GM18498 (cell line): Measurements from ENCODE around the gene DAB2IP.

ENCODE experiments used
- ATAC-seq: cut with Tn5 transposase; IDR thresholded peaks from one replicate; pipeline ENCODE4 v1.9.1; 2021; ENCODE audit warnings: mild to moderate bottlenecking, moderate library complexity; ENCODE audit not compliant: unreplicated experiment

Gene DAB2IP

DNA sequence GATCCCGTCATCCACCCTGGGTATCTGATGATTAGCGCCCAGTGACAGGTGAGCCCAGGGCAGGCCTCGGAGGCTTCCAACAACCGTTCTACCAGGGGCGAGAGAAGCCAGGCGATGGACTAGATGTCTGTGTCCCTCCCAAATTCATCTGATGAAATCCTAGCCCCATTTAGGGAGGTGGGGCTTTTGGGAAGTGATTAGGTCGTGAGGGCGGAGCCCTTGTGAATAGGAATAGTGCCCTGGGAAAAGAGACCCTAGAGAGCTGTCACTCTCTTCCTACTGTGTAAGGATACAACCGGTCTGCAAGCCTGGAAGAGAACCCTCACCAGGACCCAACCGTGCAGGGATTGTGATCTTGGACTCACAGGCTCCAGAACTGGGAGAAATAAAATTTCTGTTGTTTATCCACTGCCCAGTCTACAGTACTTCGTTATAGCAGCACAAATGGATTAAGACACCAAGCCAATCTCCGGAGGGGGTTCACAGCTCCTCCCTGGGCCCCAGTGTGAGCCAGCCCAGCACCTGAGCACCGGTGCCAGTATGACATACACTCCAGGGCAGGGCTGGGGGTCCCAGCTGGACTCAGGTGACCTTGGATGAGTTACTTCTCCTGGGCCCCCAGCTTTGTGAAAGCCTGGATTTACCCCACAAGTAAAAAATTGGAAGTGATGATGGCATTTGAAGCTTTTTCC, 162.2 kb downstream of the DAB2IP start:
- no peak for ATAC-seq

DNA sequence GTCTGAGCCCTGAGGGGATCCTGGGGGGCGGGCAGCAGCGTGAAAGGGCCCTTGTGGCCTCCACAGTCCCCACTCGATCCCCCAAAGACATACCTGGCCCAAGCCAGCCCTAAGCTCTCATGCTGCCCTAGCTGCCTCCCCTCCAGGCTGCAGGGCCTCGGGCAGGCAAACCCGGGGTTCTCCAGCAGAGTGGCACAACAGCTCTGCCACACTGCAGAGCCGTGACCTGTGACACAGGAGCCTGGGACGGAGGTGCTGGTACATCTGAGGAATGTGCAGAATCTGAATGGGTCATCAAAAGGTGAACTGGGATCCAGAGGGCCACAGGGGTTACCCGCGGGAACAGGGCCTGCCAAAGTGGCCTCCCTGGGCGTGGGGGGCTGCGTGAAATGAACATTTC, 163.2 kb downstream of the DAB2IP start:
- no peak for ATAC-seq

DNA sequence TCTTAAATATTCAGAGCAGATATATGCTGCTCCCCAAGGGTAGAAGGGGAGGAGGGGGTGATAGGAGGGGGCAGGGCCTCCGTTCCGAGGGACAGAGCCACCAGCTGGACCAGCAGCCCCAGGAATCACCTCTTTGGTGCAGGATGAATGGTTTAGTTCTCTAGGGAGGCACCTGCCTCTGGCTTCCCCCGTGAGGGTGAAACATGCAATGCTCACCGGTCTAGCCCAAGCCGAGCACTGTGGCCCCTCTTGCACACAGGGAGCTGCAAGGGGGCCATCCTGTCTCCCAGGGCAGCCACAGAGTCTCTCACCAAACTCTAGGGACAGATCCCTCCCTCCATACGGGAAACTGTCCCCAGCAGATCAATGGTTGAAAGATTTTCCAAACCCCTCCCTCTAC, 163.7 kb downstream of the DAB2IP start:
- no peak for ATAC-seq

DNA sequence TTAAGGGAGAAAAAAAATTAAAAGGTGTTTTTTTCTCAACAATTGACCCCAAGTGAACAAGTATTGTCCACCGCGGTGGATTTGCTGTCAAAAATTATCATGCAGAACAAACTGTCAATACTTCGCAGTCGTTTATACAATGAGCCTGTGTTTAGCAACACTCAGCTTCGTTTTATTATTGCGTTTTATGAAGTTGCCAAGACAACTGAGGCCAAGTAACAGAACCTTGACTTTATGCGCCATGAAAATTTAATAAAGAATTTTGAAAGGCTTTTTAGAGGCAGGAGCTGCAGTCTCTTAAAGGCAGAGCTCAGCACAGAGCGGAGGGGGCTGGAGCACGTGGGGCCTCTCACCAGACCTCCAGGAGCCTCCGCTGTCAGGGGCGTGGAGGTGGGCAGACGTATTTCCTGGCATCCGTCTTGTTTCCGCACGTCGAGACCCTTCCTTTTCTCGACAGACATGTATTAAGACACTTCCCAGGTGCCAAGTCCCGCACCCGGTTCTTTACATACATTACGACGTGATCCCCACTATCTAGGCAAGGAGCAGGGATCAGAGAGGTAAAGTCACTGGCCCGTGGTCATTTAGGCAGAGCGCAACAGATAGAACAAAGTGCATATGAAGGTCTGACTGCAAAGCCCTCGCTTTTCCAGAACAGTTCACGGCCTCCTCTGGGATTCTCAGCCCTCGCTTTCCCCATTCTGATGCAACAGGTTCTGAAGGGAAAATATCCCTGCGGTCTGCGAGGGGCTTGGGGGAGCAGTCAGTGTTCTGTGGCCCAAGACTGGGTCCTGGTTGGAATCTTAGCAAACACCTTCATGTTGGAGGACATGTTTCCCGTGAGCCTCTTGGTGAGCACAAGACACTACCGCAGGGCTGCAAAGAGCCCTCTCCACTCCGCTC, 164.4 kb downstream of the DAB2IP start:
- no peak for ATAC-seq

DNA sequence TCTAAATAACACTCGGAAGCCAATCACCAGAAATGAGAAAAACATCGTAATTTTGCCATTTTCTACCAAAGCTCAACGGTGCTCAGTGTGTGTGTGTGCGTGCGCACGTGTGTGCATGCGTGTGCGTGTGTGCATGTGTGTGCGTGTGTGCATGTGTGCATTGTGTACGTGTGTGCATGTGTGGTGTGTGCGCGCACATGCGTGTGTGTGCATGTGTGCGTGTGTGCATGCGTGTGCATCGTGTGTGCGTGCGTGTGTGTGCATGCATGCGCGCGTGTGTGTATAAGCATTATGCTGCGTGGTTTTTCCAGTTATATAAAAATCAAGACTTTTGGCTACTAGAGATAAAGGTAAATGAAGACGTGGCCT, 165.0 kb downstream of the DAB2IP start:
- ATAC-seq: no peak

DNA sequence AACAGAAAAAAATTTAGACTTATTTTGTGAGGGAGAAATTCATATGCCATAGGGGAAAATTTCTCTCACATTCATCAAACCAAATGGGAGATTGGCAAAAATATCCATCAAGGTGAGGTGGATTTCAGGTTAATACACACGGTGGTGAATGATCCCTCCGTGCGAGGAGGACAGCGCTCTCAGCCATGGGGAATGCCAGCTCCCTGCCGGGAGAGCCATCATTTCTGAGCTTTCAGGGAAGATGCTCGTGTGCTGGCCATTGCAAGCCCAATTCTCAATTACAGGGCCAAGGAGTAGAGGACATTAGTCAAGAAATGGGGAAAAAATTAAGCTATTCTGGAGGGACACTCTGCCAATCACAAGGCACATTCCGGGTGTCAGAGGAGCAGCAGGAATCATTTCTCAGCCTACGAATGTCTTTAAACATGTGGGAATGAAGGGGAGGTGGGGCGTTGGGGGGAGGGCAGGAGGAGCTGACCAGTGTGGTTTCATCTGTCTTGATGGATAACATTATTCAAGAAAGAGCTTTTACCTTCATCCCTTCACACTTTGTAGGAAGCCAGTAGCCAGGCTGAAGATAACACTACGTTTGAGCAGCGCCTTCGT, 165.5 kb downstream of the DAB2IP start:
- ATAC-seq: no peak

DNA sequence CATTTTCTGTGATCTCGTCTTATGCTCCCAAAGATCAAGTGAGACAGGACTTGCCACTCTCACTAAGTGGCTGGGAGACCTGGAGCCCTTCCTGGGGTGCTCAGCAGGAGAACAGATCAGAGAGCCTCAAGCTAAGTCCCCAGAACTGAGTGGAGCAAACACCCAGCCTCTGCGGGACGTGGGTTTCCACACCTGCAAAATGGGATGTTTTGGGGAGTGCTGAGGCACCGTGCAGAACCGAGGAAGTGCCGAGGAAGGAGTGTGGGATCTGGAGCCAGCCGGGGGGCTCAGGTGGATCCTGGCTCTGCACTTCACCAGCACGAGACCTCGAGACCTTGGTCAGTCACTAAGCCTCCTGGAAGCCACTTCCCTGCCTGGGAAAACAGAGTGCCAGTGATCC, 166.0 kb downstream of the DAB2IP start:
- no peak for ATAC-seq

DNA sequence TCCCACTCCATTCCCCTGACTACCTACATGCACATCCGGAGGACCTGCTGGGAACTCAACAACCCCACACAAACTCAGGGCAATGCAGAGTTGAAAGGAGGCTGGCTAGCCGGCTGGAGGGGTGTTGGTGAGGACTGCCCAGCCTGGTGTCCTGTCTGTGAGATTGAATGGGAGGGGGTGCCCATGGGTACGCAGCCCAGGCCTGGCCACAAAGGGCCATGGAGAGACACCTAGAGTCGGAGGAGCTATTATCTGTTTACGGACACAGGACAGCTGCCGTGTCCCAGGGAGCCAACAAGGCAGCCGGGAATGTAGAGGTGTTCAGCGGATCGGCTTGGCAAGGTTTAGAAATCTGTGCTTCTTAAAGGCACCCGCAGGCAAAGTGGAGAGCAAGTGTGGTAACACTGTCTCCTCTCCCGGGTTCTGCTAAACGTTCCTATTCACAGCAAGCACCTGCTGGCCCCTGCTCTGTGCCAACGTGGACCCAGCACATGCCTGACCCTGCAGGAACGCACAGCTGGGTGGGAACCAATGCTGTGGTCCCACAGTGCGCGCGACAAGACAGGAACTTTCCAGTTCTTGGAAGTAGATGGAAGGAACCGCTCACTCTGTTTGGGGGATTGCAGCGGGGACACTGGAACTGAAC, 166.7 kb downstream of the DAB2IP start:
- ATAC-seq: no peak

DNA sequence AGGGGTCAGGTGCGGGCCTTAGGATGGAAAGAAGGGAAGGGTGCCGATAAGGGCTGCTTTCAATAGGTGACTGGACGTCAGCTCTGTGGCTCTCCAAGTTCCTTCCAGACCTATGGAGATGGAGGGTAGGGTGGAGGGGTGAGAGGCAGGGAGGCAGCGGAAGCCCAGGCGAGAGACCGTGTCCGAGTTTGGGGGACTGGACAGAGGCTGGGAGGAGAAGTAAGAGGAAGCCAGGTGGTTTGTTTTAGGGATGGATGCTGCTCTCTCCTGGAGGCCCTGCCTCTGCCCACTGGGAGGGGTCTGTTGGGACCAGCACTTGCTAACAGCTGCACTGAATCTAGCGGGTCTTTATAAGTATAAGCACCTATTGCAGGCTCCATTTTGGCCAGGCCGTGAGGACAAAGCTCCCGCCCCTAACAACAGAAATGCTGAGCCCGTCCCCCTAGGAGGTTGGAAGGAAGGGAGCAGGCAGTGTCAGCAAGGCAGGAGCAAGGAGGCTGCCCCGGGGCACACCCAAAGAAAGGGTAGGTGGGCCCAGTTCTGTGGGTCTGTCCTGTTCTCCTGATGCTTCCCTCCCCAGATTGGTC, 167.5 kb downstream of the DAB2IP start:
- ATAC-seq: no peak

DNA sequence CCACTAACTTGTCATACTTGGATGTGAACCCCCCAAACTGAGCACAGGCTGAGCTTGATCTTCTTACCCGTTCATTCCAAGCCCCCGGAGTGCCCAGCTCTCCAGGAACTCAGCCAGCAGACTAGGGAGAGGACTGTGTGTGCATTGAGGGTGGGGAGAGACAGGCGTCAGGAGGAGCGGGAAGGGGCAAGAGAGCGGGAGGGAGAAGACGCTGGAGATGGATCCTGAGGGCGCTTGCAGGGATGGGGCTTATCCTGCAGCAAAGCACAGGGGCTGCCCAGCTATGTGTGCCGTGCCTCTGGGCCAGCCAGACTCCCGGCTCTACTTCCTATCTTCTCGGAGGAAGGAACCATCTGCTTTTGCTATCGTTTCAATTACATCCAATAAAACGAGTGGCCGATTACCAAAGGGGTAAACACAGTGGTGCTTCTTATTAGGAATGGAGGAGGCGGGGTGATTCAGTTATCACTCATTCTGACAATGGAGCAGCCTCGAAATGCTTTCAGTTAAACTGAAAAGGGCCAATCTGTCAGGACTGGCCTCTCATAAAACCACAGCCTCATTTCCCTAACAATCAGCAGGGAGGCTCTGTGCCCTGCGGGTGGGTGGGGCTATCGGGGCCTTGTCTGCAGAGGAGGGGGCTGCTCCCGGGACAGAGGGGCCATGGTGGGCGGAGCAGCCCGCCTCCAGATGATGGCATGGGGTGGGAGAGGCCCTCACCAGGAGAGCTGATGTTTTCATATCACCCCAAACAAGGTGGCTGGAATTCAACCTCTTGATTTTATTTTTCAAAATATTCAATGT, 168.2 kb downstream of the DAB2IP start:
- no peak for ATAC-seq

DNA sequence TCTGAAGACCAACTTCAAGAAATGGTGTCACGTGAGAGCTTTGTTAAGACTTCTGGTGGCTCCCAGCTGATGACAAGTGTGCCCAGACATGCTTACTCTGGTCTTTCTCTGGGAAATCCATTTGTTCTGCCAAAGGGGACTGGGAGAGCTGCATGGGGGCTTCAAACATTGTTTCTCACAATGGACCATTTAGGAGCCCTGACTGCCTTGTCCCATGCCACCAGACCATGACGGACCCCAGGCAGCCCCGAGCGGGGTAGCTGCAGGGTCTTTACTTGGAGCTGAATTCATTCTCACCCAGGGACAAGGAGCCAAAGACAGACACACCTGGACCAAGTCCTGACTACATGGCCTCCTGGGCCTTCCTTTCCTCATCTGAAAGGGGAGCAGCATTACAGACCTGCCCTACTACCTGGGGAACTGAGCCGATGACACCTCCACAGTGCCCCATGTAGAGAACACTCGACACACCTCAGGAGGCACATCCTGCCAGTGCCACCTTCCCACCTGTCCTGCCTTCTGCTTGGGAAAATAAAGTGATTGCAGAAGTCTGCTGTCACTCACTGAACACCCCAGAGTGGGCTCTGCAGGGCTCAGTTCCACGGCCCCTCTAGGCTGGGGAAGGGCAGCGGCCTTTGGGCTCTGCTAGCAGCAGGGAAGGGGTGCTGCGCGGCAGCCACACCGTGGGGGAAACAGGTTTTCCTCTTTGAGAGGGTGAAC, 169.0 kb downstream of the DAB2IP start:
- ATAC-seq: no peak

DNA sequence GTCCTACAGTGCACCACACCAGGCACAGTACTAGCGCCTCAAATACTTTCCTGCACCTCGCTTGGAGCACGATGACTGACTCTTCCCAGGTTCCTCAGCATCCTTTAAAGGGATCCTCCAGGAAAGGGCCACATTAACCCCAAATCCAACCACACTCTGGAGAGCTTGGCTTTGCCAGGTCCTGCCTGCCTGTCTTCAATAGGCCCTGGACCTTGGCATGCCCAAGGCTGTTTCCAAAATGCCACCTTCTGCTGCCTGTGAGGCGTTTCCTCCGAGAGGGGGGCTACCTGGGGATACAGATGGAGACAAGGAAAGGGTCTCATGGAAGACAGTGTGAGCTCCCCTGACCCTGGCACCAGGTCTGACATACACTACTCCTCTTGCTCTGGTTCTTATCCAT, 169.9 kb downstream of the DAB2IP start:
- no peak for ATAC-seq

DNA sequence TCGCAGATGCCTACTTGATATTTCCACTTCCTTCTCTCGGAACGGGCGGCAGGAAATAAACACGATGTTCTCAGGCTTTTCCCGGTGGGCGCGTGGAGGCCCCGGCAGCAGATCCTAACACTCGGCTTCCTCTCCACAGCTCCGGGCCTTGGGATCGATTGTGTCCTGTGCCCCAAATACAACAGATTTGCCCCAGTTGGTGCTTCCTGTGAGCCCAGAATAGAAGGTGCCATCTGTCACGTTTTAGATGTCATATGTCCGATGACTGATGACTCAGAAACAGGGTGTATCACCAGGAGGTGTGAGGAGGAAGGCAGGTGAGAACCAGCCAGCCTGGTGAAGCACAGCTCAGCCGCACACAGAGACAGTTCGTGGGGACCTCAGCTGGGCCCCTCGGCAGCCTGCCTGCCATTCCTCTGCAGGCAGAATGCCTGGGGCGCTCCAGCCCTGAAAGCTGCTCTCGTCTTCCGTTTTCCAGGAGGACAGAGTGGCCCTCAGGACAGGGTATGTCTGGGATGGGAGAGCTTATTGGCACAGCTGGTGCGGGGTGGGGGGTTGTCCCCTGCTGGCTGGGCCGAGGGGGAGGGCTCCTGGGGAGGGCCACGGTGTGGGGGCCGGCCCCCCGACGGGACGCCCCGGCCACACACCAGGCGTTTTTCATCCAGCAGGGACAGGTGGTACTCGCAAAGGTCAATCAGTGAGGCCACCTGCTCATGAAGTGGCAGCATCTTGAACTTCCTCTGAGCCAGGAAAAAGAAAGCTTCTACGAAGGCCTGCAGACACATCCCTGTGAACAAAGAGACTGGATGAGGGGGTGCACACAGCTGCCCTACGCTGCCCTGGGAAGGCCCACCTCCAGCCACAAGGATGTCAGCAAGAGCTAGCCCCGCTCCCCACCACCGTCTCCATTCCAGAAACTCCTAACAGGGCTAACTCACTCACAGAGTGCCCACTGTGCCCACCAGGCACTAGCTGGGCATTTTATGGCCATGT, 171.0 kb downstream of the DAB2IP start:
- ATAC-seq: no peak

DNA sequence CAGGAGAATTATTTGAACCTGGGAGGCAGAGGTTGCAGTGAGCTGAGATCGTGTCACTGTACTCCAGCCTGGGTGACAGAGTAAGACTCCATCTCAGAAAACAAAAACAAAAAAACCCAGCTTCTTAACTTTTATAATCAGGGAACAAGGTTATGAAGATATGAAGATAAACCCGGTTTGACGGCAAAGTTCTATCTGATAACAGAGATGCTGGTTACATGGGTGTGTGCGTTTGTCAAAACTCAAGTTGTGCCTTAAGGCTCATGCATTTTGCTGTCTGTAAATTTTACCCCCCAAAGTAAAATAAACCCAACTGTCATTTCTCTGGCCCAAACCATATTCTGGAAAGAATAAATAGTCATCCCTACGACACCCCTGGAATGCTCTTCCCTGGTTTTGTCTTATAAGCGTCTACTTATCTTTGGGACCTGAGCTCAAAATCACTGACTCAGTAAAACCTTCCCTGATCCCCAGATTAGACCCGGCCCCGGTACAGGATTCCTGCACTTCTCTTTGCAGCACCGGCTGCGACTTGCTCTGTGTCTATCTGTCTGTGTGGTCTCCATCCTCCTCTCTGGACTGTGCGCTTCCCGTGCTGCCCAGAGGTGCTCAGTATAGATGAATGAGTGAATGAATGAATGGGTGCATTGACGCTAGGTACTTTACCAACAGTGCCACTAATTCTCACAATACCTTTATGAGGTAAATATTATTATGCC, 172.2 kb downstream of the DAB2IP start:
- no peak for ATAC-seq

DNA sequence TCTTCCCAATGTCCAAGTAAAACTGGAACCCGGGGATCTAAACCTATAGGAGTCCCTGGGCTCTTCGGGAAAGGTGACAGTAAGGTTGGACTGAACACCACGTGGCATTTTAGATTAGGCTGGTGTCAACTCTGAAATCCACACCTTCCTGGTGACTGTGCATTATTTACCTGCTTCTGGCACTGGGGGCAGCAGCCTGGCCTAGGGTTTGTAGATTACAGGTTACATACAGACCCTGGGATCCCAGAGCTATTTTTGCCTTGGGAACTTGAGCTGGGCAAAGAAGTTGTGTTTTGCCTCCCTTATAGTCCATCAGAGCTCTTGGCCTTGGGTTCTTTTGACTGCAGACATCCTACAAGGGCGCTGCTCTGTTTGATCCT, 173.2 kb downstream of the DAB2IP start:
- no peak for ATAC-seq

DNA sequence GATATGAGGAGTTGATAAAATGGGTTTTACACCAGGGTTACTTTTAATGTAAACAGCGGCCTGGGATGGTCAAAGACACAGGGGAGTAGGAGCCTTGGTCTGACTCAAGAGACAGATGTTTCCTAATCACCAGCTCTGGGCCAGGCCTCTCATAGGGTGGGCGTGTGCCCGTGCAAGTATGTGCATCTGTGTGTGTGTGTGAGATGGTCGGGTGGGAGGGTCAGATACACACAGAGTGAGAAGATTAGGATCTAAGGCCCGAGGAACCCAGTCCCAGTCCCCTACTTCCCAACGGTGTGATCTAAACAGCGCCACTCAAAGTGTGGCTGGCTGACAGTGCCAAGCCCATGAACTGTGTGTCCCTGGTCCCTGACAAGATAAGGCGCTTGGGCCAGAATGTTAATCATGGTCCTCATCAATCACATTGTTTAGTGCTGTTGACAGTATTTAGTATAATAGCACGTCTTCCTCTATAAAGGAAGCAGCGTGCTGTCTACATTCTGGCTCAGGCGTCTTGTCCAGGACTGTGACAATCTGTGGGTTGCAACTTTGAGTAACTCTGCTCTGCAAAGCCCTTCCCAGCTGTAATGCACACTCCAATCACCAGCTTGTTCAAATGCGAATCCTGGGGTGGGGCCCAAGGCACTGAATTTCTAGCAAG, 173.7 kb downstream of the DAB2IP start:
- no peak for ATAC-seq

DNA sequence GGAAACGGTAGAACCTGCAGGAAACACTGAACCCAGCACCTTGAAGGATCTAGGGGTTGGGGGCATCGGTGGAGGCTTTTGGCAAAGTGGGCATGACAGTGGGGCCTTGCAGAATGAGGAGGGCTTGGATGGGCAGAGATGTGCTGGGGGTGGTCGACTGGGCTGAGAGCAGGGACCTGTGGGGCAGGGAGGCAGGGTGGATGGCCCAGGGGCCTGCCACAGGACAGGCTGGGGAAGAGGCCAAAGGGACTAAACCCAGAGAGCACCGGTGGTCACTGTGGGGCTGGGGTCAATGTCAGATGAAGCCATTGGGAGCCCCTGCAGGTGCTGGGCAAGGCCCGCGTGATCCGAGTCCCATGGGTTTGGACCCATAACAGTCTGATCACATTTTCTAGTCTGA, 175.3 kb downstream of the DAB2IP start:
- no peak for ATAC-seq
